H1 (cell line): ENCODE results near the gene NOB1. TPM values are rescaled to one million over a fixed set of nuclear protein-coding genes. Genes with fewer than 3 reads are reported as not detected.

Source experiments
- CTCF ChIA-PET: fragments of 300-600 bp; sonication (Branson Sonifier 250); formaldehyde crosslinking; loops from one replicate; lab custom pipeline; 2021; ENCODE audit not compliant: partially characterized antibody; lab: Charles Lee
- POLR2A ChIA-PET: fragments of 300-600 bp; sonication (Branson Sonifier 250); formaldehyde crosslinking; loops from one replicate; lab custom pipeline; 2021; ENCODE audit warnings: inconsistent platforms; ENCODE audit not compliant: partially characterized antibody; lab: Charles Lee
- DNase-seq, 2 experiments: peaks; one replicate each; pipeline versions ENCODE4 v3.0.0 to v3.0.0-alpha.2; 2010 to 2022; ENCODE audit warnings: low spot score in 2 of 2, low read depth in 1 of 2, mixed read lengths in 1 of 2
- FAIRE-seq: peaks from 2 replicates; lab custom pipeline; 2011; peaks lifted over from hg19 to GRCh38; lab: Jason Lieb, UNC
- H2AFZ ChIP-seq: 2 replicates; pipeline ENCODE4 v1.8.1; 2012; ENCODE audit warnings: low read length, inconsistent platforms
- H2AK5ac ChIP-seq: 2 replicates; pipeline ENCODE4 v1.6.1; 2013; ENCODE audit warnings: low read depth, low read length
- H2BK120ac ChIP-seq: replicated peaks from 2 replicates; pipeline ENCODE3; 2013; ENCODE audit warnings: low read depth, low read length, inconsistent platforms
- H2BK12ac ChIP-seq: 2 replicates; pipeline ENCODE4 v1.6.1; 2013; ENCODE audit warnings: low read depth, low read length
- H2BK15ac ChIP-seq: 2 replicates; pipeline ENCODE4 v1.6.1; 2013; ENCODE audit warnings: low read length
- H2BK20ac ChIP-seq: 2 replicates; pipeline ENCODE4 v1.6.1; 2013; ENCODE audit warnings: low read length
- H2BK5ac ChIP-seq: 2 replicates; pipeline ENCODE4 v1.6.1; 2013; ENCODE audit warnings: low read depth, low read length
- H3K14ac ChIP-seq: 2 replicates; pipeline ENCODE4 v1.6.1; 2013; ENCODE audit warnings: inconsistent platforms; ENCODE audit not compliant: insufficient read length
- H3K18ac ChIP-seq: 2 replicates; pipeline ENCODE4 v1.6.1; 2013; ENCODE audit warnings: low read length; ENCODE audit errors: extremely low read depth
- H3K23ac ChIP-seq: 2 replicates; pipeline ENCODE4 v1.6.1; 2013; ENCODE audit warnings: inconsistent platforms; ENCODE audit not compliant: insufficient read length
- H3K23me2 ChIP-seq: 2 replicates; pipeline ENCODE4 v1.6.1; 2013; ENCODE audit warnings: low read depth, low read length
- H3K27ac ChIP-seq: 2 replicates; pipeline ENCODE4 v1.6.1; 2011; ENCODE audit warnings: low read depth, low read length, inconsistent platforms
- H3K27me3 ChIP-seq, 4 experiments: replicated peaks in 1 of 4; 1 replicate in 1 of 4; 2 replicates in 3 of 4; pipeline versions ENCODE4 v1.6.1 to v1.8.1; 2011 to 2013; ENCODE audit warnings: low read length in 3 of 4, mild to moderate bottlenecking in 3 of 4, inconsistent platforms in 2 of 4, mixed read lengths in 2 of 4, moderate library complexity in 1 of 4; ENCODE audit not compliant: control insufficient read depth in 3 of 4, insufficient read depth in 3 of 4; ENCODE audit errors: extremely low read depth in 1 of 4
- H3K36me3 ChIP-seq, 4 experiments: 2 replicates each; pipeline versions ENCODE4 v1.6.1 to v1.8.1; 2011 to 2013; ENCODE audit warnings: mild to moderate bottlenecking in 4 of 4, low read length in 3 of 4, moderate library complexity in 2 of 4, control low read depth in 1 of 4, inconsistent platforms in 1 of 4; ENCODE audit not compliant: insufficient read depth in 4 of 4, control insufficient read depth in 2 of 4
- H3K4ac ChIP-seq: replicated peaks from 2 replicates; pipeline ENCODE3; 2013; ENCODE audit warnings: low read length, low read depth, mixed read lengths, inconsistent platforms; ENCODE audit not compliant: insufficient read length
- H3K4me1 ChIP-seq, 4 experiments: replicated peaks in 1 of 4; 1 replicate in 1 of 4; 2 replicates in 3 of 4; pipeline versions ENCODE4 v1.6.1 to v1.8.1; 2011 to 2013; ENCODE audit warnings: low read length in 3 of 4, inconsistent platforms in 2 of 4, mixed read lengths in 1 of 4; ENCODE audit not compliant: insufficient read depth in 4 of 4, control insufficient read depth in 3 of 4
- H3K4me2 ChIP-seq, 2 experiments: 2 replicates each; pipeline versions ENCODE4 v1.6.1 to v1.8.1; 2011 to 2013; ENCODE audit warnings: low read depth in 2 of 2, low read length in 2 of 2, control low read depth in 1 of 2, inconsistent platforms in 1 of 2, mild to moderate bottlenecking in 1 of 2; ENCODE audit not compliant: insufficient read depth in 1 of 2
- H3K4me3 ChIP-seq, 4 experiments: fragments of 200-600, 300-600 bp in 1 of 4; sonication (generic), shearing (Covaris generic), sonication (Bioruptor Twin) in 1 of 4; 2 replicates each; pipeline versions ENCODE4 v1.5.1 to v1.8.1; 2011 to 2016; ENCODE audit warnings: low read length in 4 of 4, low read depth in 3 of 4, control low read depth in 2 of 4, inconsistent platforms in 2 of 4, mild to moderate bottlenecking in 2 of 4, mixed read lengths in 1 of 4, moderate library complexity in 1 of 4; ENCODE audit not compliant: insufficient read depth in 2 of 4; ENCODE audit errors: extremely low read depth in 1 of 4
- H3K56ac ChIP-seq: replicated peaks from 2 replicates; pipeline ENCODE3; 2013; ENCODE audit warnings: low read depth, mild to moderate bottlenecking, mixed read lengths, low read length, inconsistent platforms; ENCODE audit not compliant: insufficient read length
- H3K79me1 ChIP-seq: 2 replicates; pipeline ENCODE4 v1.6.1; 2013; ENCODE audit warnings: low read depth, low read length, control low read depth
- H3K79me2 ChIP-seq, 2 experiments: 2 replicates each; pipeline versions ENCODE4 v1.6.1 to v1.8.1; 2012 to 2013; ENCODE audit warnings: low read length in 2 of 2, mild to moderate bottlenecking in 2 of 2, inconsistent platforms in 1 of 2; ENCODE audit not compliant: insufficient read depth in 2 of 2, control insufficient read depth in 1 of 2
- H3K9ac ChIP-seq, 4 experiments: replicated peaks in 1 of 4; 1 replicate in 1 of 4; 2 replicates in 3 of 4; pipeline versions ENCODE4 v1.6.1 to v1.8.1; 2011 to 2013; ENCODE audit warnings: low read depth in 3 of 4, low read length in 3 of 4, control low read depth in 2 of 4, mild to moderate bottlenecking in 2 of 4, moderate library complexity in 2 of 4, inconsistent platforms in 1 of 4; ENCODE audit errors: extremely low read depth in 1 of 4
- H3K9me3 ChIP-seq, 2 experiments: 2 replicates each; pipeline versions ENCODE4 v1.6.1 to v1.8.1; 2012 to 2013; ENCODE audit warnings: mild to moderate bottlenecking in 2 of 2, moderate library complexity in 2 of 2, control low read depth in 1 of 2, inconsistent platforms in 1 of 2, low read depth in 1 of 2, low read length in 1 of 2, mixed read lengths in 1 of 2; ENCODE audit not compliant: insufficient read depth in 2 of 2
- H4K20me1 ChIP-seq, 2 experiments: replicated peaks in 1 of 2; 2 replicates each; pipeline versions ENCODE3 to v1.8.1; 2011 to 2013; ENCODE audit warnings: inconsistent platforms in 2 of 2, low read length in 2 of 2, mild to moderate bottlenecking in 1 of 2; ENCODE audit not compliant: insufficient read depth in 2 of 2, control insufficient read depth in 1 of 2
- H4K5ac ChIP-seq: 2 replicates; pipeline ENCODE4 v1.6.1; 2013; ENCODE audit warnings: low read length, low read depth, mixed read lengths, inconsistent platforms; ENCODE audit not compliant: insufficient read length
- H4K8ac ChIP-seq: 2 replicates; pipeline ENCODE4 v1.8.0; 2013; ENCODE audit warnings: mild to moderate bottlenecking, moderate library complexity, low read length, inconsistent platforms; ENCODE audit not compliant: insufficient read depth; ENCODE audit errors: extremely low read depth
- H4K91ac ChIP-seq: replicated peaks from 2 replicates; pipeline ENCODE3; 2013; ENCODE audit warnings: low read length, mixed read lengths, inconsistent platforms; ENCODE audit not compliant: insufficient read length
- ATF2 ChIP-seq: IDR thresholded peaks from 2 replicates; pipeline ENCODE4 v1.6.1; 2012; ENCODE audit warnings: low read length, inconsistent platforms
- BACH1 ChIP-seq: IDR thresholded peaks from 2 replicates; pipeline ENCODE4 v1.6.1; 2012; ENCODE audit warnings: low read length, improper control_type of control experiment
- CBX8 ChIP-seq: fragments of 300-800, 300-1000 bp; sonication (generic); IDR thresholded peaks from 2 replicates; pipeline ENCODE4 v1.7.1; 2016; ENCODE audit warnings: low read depth, low read length, borderline replicate concordance
- CHD1 ChIP-seq: IDR thresholded peaks from 2 replicates; pipeline ENCODE4 v1.6.1; 2012; ENCODE audit warnings: low read depth, low read length, improper control_type of control experiment
- CTBP2 ChIP-seq: IDR thresholded peaks from 2 replicates; pipeline ENCODE4 v1.7.0; 2011; ENCODE audit warnings: borderline replicate concordance, mild to moderate bottlenecking, moderate library complexity, mixed read lengths, low read length; ENCODE audit not compliant: insufficient read depth, insufficient read length
- EZH2 ChIP-seq: fragments of 200-600 bp; sonication (generic); IDR thresholded peaks from 2 replicates; pipeline ENCODE4 v1.7.1; 2012; ENCODE audit warnings: low read depth, mild to moderate bottlenecking, moderate library complexity, low read length, inconsistent platforms; ENCODE audit not compliant: severe bottlenecking
- KDM5A ChIP-seq: fragments of 200-600 bp; IDR thresholded peaks from 2 replicates; pipeline ENCODE4 v1.7.1; 2012; ENCODE audit warnings: mild to moderate bottlenecking, low read length, inconsistent platforms, mixed read lengths
- POLR2A ChIP-seq, 2 experiments: IDR thresholded peaks; 1 replicate in 1 of 2; 2 replicates in 1 of 2; pipeline ENCODE4 v1.6.1; 2011; ENCODE audit warnings: low read depth in 2 of 2, low read length in 2 of 2, mild to moderate bottlenecking in 2 of 2; ENCODE audit errors: control extremely low read depth in 1 of 2
- SP4 ChIP-seq: IDR thresholded peaks from 2 replicates; pipeline ENCODE4 v1.6.1; 2012; ENCODE audit warnings: low read length, inconsistent platforms
- TAF1 ChIP-seq: IDR thresholded peaks from 2 replicates; pipeline ENCODE4 v1.6.1; 2011; ENCODE audit warnings: mild to moderate bottlenecking, low read depth, low read length
- YY1 ChIP-seq: IDR thresholded peaks from 2 replicates; pipeline ENCODE4 v1.6.1; 2011; ENCODE audit warnings: low read depth, mild to moderate bottlenecking, low read length
- WGBS, 2 experiments: shearing (Covaris generic) in 1 of 2; methylation state at CpG; one replicate each; pipeline versions ENCODE4 v1.1.6 to v1.1.7; 2013 to 2015; ENCODE audit warnings: low lambda C conversion rate in 2 of 2, mixed read lengths in 2 of 2, inconsistent platforms in 1 of 2, low coverage in 1 of 2, missing lambda C conversion rate in 1 of 2; ENCODE audit not compliant: insufficient replicate concordance in 2 of 2, insufficient coverage in 1 of 2, insufficient read length in 1 of 2; ENCODE audit errors: extremely low coverage in 1 of 2, missing lambda C conversion rate in 1 of 2; 5-methylcytosine and 5-hydroxymethylcytosine counted together
- polyA plus RNA-seq, 7 experiments: library from polyadenylated mRNA; depleted of rRNA in 3 of 7; stranded (reverse) in 5 of 7; unstranded in 2 of 7; fragments of >200 nt in 5 of 7; fragments of 200-250 nt in 2 of 7; gene quantifications; 1 replicate in 5 of 7; 2 replicates in 1 of 7; 4 replicates in 1 of 7; pipeline versions ENCODE4 v1.2.1 to v1.2.3, GENCODE V29; 2011 to 2013; ENCODE audit warnings: missing spikeins in 2 of 7, mixed read lengths in 2 of 7
- total RNA-seq: library from RNA; stranded (reverse); fragmentation: NEBNext Ultra II Directional; extraction: Animal tissue kit (Norgen Biotek cat#: 25700); gene quantifications from 2 replicates; pipeline ENCODE4 v1.2.1, GENCODE V29; 2021

The NOB1 gene
- total and polyA plus RNA-seq, 2 of the 8 experiments (the other 6 are each of a cell fraction or from before 2014, with no cell fraction given), result 88.2 to 108 TPM

DNA sequence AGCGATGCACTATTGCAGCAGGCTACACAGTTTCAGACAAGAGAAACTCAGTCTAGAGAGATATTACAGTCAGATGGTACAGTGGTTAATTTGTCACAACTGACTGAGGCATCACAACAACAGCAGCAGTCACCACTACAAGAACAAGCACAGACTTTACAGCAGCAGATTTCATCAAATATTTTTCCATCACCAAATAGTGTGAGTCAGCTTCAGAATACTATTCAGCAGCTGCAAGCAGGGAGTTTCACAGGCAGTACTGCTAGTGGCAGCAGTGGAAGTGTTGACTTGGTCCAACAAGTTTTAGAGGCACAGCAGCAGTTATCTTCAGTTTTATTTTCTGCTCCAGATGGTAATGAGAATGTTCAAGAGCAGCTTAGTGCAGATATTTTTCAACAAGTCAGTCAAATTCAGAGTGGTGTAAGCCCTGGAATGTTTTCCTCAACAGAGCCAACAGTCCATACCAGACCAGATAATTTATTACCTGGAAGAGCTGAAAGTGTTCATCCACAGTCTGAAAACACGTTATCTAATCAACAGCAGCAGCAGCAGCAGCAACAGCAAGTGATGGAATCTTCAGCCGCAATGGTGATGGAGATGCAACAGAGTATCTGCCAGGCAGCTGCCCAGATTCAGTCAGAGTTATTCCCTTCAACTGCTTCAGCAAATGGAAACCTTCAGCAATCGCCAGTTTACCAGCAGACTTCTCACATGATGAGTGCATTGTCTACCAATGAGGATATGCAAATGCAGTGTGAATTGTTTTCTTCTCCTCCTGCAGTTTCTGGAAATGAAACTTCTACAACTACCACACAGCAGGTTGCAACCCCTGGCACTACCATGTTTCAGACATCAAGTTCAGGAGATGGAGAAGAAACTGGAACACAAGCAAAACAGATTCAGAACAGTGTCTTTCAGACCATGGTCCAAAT, 62.5 kb downstream of the NOB1 start:
- Histone ChIP-seq H4K20me1 (no peaks in the 10 kb centered on the region), H3K27me3 (no peaks in the 10 kb centered on the region), H2BK12ac (no peak overlapping the region), H3K79me1 (no peaks in the 10 kb centered on the region), H3K4me2 (no peak overlapping the region), H2BK5ac (no peak overlapping the region), H3K4ac (no peak overlapping the region), H3K9ac (no peak overlapping the region), H2BK15ac (no peak overlapping the region), H3K56ac (no peak overlapping the region), H2AK5ac (no peak overlapping the region), H3K4me1 (no peaks in the 10 kb centered on the region), H3K36me3 (peaks cover 19 to 50% (median 27%) of the 10 kb centered on the region in 4 experiments), H3K14ac (no peak overlapping the region), H2BK120ac (no peak overlapping the region), H3K23me2 (no peaks in the 10 kb centered on the region), H4K91ac (no peak overlapping the region), H3K27ac (no peak overlapping the region), H3K79me2 (no peaks in the 10 kb centered on the region), H4K5ac (no peak overlapping the region), H3K18ac (no peak overlapping the region), H2BK20ac (no peak overlapping the region), H2AFZ (no peak overlapping the region), H3K23ac (no peak overlapping the region), H3K4me3 (no peak overlapping the region; a peak in 1 of 8 replicates), H3K9me3 (no peaks in the 10 kb centered on the region), H4K8ac (no peak overlapping the region)
- CTCF ChIA-PET, result interaction anchor here (0.8 kb wide), 1 partner anchor 10 kb away, joined by 3 read pairs; no protein-coding TSS in a partner anchor
- DNase-seq (peak in 1 of 2 experiments; percentile 16), FAIRE-seq (no peak)
- POLR2A ChIA-PET, result interaction anchor here (0.6 kb wide), 1 partner anchor 314 kb away, joined by 3 read pairs; no protein-coding TSS in a partner anchor
- WGBS, 2 experiments, result 90% methylated on average over 4 of the region's 4 CpGs; no CpG with 5 or more reads in 1 of the 2 experiments
- TF ChIP-seq CHD1 (no peak), SP4 (no peak), CTBP2 (no peak), KDM5A (no peak), ATF2 (no peak), BACH1 (no peak), TAF1 (no peak), CBX8 (no peak), YY1 (no peak), EZH2 (no peak), POLR2A (IDR thresholded peaks at IDR 0.05; ENCODE audit: control extremely low read depth in 1 of 2, low read depth in 2 of 2, low read length in 2 of 2) (no peak)
